ENCODE data around the gene BTBD17.

DNA sequence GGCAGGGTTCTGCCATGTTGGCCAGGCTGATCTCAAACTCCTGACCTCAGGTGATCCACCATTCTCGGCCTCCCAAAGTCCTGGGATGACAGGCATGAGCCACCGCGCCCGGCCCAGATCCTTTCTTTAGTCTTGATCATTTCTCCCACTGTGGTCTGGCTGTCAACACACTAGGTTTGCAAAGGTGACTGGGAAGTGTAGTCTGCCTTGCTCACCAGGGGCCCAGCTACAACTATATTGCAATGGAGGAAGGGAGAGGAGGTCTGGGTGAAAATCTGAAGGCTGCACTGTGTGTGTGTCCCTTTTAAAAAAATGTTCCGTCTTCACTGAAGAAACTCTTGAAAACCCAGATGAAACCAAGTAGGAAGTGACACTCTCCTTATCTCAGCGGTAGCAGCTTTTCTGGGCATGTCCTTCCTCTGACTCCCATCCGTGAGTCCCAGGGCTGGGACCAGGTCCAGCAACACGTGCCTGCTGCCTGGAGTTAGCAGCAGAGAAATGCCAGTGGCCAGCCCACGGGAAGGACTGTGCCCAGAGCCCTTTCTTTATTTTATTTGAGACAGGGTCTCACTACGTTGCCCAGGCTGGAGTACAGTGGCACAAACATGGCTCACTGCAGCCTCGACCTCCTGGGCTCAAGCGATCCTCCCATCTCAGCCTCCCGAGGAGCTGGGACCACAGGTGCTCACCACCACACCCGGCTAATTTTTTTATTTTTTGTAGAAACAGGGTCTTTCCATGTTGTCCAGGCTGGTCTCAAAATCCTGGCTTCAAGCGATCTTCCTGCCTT is 53.5 kb downstream of the BTBD17 start:
- no peak for TF ChIP-seq EP300 (IDR thresholded peaks at IDR 0.05)
- no peak for TF ChIP-seq POLR2AphosphoS5 (IDR thresholded peaks at IDR 0.05)
